Measurements from ENCODE around the gene GABBR1. TPM values are rescaled to one million over a fixed set of nuclear protein-coding genes. Genes with fewer than 3 reads are reported as not detected.

The GABBR1 gene
- total RNA-seq, 4 donors from 2014 or later: 11.5 to 40.4 (median 30.5) TPM

GRCh38 chr6:29661071-29661470 is 28.1 kb upstream of the GABBR1 start:
- H3K27me3 ChIP-seq: peaks cover 36% of the 10 kb centered on the region
- intact Hi-C loops (cut with DNase I; ENCODE audit: low total_unique reads): no loop called here
- in situ Hi-C loops (cut with MboI; ENCODE audit: low pct_ligation_motif_present in 1 of 4, low pct_unique_long_range_greater_than_20kb in 1 of 4, low sequenced_read_pairs in 3 of 4): no loop called here

GRCh38 chr6:29656798-29657197 is 23.8 kb upstream of the GABBR1 start, which contains the start of gene MOG:
TSS of gene MOG (plus strand) at chr6:29657092. CDS start at chr6:29657210, 118 bp downstream.
- no peaks in the 10 kb centered on the region for H3K36me3 ChIP-seq
- intact Hi-C loops (cut with DNase I; ENCODE audit: low total_unique reads): no loop called here
- H3K4me1 ChIP-seq: peaks cover 0 to 5% (median 0%) of the 10 kb centered on the region in 4 donors
- TF ChIP-seq EP300 (IDR thresholded peaks at IDR 0.05; ENCODE audit: low read depth) (no peak), POLR2AphosphoS5 (IDR thresholded peaks at IDR 0.05) (no peak), POLR2A (IDR thresholded peaks at IDR 0.05) (no peak)
- TF ChIP-seq, protein P1, sequence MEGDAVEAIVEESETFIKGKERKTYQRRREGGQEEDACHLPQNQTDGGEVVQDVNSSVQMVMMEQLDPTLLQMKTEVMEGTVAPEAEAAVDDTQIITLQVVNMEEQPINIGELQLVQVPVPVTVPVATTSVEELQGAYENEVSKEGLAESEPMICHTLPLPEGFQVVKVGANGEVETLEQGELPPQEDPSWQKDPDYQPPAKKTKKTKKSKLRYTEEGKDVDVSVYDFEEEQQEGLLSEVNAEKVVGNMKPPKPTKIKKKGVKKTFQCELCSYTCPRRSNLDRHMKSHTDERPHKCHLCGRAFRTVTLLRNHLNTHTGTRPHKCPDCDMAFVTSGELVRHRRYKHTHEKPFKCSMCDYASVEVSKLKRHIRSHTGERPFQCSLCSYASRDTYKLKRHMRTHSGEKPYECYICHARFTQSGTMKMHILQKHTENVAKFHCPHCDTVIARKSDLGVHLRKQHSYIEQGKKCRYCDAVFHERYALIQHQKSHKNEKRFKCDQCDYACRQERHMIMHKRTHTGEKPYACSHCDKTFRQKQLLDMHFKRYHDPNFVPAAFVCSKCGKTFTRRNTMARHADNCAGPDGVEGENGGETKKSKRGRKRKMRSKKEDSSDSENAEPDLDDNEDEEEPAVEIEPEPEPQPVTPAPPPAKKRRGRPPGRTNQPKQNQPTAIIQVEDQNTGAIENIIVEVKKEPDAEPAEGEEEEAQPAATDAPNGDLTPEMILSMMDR (IDR thresholded peaks at IDR 0.05): no peak
- DNase-seq: no peak
- WGBS, 2 donors (ENCODE audit: low coverage in 1 of 2): 74% methylated on average over 4 of the region's 4 CpGs; no CpG with 5 or more reads in 1 of the 2 donors
- in situ Hi-C loops (cut with MboI; ENCODE audit: low pct_ligation_motif_present in 1 of 4, low pct_unique_long_range_greater_than_20kb in 1 of 4, low sequenced_read_pairs in 3 of 4): no loop called here
- no peak within 1 kb of the TSS for H3K27ac ChIP-seq
- H3K27me3 ChIP-seq: peaks cover 16% of the 10 kb centered on the region
- H3K4me3 ChIP-seq: no peak within 1 kb of the TSS
- H3K9me3 ChIP-seq: no peaks in the 10 kb centered on the region

More at GRCh38 chr6:29661071-29661470, 28.1 kb upstream of the GABBR1 start:
- TF ChIP-seq POLR2A (IDR thresholded peaks at IDR 0.05): no peak
- TF ChIP-seq, protein P1 (IDR thresholded peaks at IDR 0.05): no peak
- TF ChIP-seq POLR2AphosphoS5 (IDR thresholded peaks at IDR 0.05): no peak
- no peak for TF ChIP-seq EP300 (IDR thresholded peaks at IDR 0.05; ENCODE audit: low read depth)
- H3K27ac ChIP-seq: no peak overlapping the region
- peaks cover 0 to 1% (median 0%) of the 10 kb centered on the region in 4 donors for H3K4me1 ChIP-seq
- no peak for DNase-seq
- no peaks in the 10 kb centered on the region for H3K36me3 ChIP-seq
- H3K9me3 ChIP-seq: no peaks in the 10 kb centered on the region
- WGBS, 2 donors (ENCODE audit: low coverage in 1 of 2): 65 to 80% methylated on average over 2 to 3 of the region's 3 CpGs
- H3K4me3 ChIP-seq: no peak overlapping the region

DNA sequence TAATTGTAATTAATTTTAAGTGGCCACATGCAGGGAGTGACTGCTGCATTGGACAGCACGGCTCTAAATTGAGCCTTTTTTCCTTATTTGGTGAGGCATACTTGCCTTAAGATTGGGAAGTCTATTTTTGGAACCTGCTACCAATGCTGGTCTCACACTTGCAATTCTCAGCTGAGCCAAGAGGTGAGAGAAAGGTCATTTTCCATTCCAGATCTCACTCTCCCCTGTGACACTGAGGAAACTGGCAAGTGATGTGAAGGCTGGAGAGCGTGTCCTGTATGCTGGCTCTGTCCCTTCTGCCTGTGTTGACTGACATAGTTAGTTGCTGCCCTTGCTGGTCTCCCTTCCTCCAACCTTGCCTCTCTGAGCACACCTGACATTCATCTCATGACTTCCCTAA is 23.2 kb upstream of the GABBR1 start:
- Histone ChIP-seq H3K9me3 (no peaks in the 10 kb centered on the region), H3K36me3 (no peaks in the 10 kb centered on the region), H3K4me3 (no peak overlapping the region), H3K4me1 (peaks cover 0 to 5% (median 0%) of the 10 kb centered on the region in 4 donors), H3K27ac (no peak overlapping the region), H3K27me3 (peaks cover 11% of the 10 kb centered on the region)
- in situ Hi-C loops (cut with MboI; ENCODE audit: low pct_ligation_motif_present in 1 of 4, low pct_unique_long_range_greater_than_20kb in 1 of 4, low sequenced_read_pairs in 3 of 4): no loop called here
- intact Hi-C loops (cut with DNase I; ENCODE audit: low total_unique reads): no loop called here
- DNase-seq: no peak
- TF ChIP-seq EP300 (IDR thresholded peaks at IDR 0.05; ENCODE audit: low read depth) (no peak), POLR2AphosphoS5 (IDR thresholded peaks at IDR 0.05) (no peak), POLR2A (IDR thresholded peaks at IDR 0.05) (no peak)
- TF ChIP-seq, protein P1 (IDR thresholded peaks at IDR 0.05): no peak
- WGBS, 2 donors (ENCODE audit: low coverage in 1 of 2): 43 to 60% methylated on average over 1 to 2 of the region's 2 CpGs

GRCh38 chr6:29655658-29656057 is 22.7 kb upstream of the GABBR1 start:
- TF ChIP-seq, protein P1 (IDR thresholded peaks at IDR 0.05): no peak
- TF ChIP-seq EP300 (IDR thresholded peaks at IDR 0.05; ENCODE audit: low read depth) (no peak), POLR2A (IDR thresholded peaks at IDR 0.05) (no peak), POLR2AphosphoS5 (IDR thresholded peaks at IDR 0.05) (no peak)
- H3K4me1 ChIP-seq: peaks cover 0 to 5% (median 0%) of the 10 kb centered on the region in 4 donors
- in situ Hi-C loops (cut with MboI; ENCODE audit: low pct_ligation_motif_present in 1 of 4, low pct_unique_long_range_greater_than_20kb in 1 of 4, low sequenced_read_pairs in 3 of 4): no loop called here
- no peak for DNase-seq
- 66 to 80% methylated on average over 5 to 6 of the region's 6 CpGs for WGBS, 2 donors (ENCODE audit: low coverage in 1 of 2)
- H3K27ac ChIP-seq: no peak overlapping the region
- H3K27me3 ChIP-seq: peaks cover 11% of the 10 kb centered on the region
- H3K36me3 ChIP-seq: no peaks in the 10 kb centered on the region
- no peak overlapping the region for H3K4me3 ChIP-seq
- H3K9me3 ChIP-seq: no peaks in the 10 kb centered on the region
- intact Hi-C loops (cut with DNase I; ENCODE audit: low total_unique reads): no loop called here
